Mucosa of gallbladder (tissue), 1 donor: ENCODE measurements around the gene ASB18. TPM values are rescaled to one million over a fixed set of nuclear protein-coding genes. Genes with fewer than 3 reads are reported as not detected.
"Not testable (repeated sequence)": the region's sequence is repeated elsewhere in the genome, so short reads cannot be mapped to it uniquely, and the experiment has no call there.

ENCODE experiments used
- DNase-seq: peaks from one replicate; pipeline ENCODE4 v3.0.0-alpha.2; 2020; ENCODE audit warnings: low spot score
- total RNA-seq: library from RNA; stranded (reverse); gene quantifications from one replicate; pipeline ENCODE4 v1.2.1, GENCODE V29; 2021
- donor health status: DM: no; HTN: no; CAD: no.

Gene ASB18
- total RNA-seq, 1 donor from 2014 or later: not detected

GRCh38 chr2:236286873-236287545 lies 22.8 kb upstream of the ASB18 start:
- no peak for DNase-seq

DNA sequence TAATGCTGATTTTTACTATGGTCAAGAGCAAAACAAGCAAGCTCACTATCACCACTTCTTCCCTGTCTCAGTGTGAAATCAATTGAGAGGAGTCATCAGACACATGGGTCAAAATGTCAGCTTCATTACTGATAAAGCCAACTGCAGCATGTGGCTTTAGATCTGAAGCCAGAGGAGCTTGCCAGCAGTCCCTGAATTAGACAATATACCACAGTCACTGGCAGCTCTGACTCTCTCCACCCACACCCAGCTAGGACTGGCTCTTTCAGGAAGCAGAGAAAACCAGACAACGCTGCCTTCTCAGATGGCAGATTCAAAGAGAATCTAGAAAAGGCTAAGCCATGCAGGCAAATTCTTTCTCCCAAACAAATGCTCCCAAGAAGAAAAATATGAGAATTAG lies 20.0 kb upstream of the ASB18 start:
- no peak for DNase-seq

- DNase-seq: no peak
Observed at GRCh38 chr2:236282406-236282805, 18.2 kb upstream of the ASB18 start.

- DNase-seq: no peak
Observed at GRCh38 chr2:236281423-236281822, 17.2 kb upstream of the ASB18 start.

GRCh38 chr2:236273126-236273525 lies 8.9 kb upstream of the ASB18 start:
- DNase-seq: no peak

GRCh38 chr2:236271851-236272250 lies 7.6 kb upstream of the ASB18 start:
- DNase-seq: no peak

DNA sequence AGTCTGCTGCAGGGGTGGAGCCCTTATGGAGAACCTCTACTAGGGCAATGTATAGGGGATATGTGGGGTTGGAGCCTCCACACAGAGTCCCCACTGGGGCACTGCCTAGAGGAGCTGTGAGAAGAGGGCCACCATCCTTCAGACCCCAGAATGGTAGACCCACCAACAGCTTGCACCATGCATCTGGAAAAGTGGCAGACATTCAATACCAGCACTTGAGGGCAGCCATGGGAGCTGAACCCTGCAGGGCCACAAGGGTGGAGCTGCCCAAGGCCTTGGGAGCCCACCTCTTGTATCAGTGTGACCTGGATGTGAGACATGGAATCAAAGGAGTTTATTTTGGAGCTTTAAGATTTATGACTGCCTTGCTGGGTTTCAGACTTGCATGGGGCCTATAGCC lies 5.7 kb upstream of the ASB18 start:
- DNase-seq: not testable (repeated sequence)

- no peak for DNase-seq
Observed at GRCh38 chr2:236265675-236266074, 1.5 kb upstream of the ASB18 start.

DNA sequence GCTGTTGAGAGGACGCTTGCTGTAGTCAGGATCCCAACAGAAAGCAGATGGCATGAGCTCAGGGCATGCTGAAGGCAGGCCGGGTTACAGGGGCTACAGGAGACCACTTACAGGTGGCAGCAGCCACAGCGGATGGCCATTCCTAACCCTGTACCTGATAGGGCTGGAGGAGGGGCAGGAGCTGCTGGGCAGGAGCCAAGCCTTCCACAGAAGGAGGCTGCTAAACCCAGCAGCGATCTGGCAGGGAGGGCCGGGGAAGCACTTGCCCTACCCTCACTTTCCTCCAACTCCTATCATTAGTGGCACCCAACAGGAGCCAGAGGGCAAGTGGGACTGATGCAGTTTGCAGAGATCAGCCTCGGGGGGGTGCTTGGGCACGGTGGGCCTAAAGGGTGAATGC lies 2.0 kb downstream of the ASB18 start:
- DNase-seq: no peak

DNA sequence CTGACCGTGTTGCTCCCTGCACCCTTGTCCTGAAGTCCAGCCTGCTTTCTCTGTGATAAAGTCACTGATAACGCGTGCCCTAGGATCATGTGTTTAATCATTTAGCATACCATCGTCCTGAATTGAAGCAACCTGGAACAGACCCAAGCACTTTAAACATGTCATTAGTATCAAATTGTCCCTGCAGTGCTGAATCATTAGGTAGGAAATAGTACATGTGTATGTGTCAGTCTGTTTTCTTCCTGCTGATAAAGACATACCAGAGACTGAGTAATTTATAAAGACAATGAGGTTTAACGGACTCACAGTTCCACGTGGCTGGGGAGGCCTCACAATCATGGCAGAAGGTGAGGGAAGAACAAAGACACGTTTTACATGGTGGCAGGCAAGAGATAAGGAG lies 2.8 kb downstream of the ASB18 start:
- no peak for DNase-seq

GRCh38 chr2:236259371-236259770 lies 4.8 kb downstream of the ASB18 start:
- DNase-seq: no peak

DNA sequence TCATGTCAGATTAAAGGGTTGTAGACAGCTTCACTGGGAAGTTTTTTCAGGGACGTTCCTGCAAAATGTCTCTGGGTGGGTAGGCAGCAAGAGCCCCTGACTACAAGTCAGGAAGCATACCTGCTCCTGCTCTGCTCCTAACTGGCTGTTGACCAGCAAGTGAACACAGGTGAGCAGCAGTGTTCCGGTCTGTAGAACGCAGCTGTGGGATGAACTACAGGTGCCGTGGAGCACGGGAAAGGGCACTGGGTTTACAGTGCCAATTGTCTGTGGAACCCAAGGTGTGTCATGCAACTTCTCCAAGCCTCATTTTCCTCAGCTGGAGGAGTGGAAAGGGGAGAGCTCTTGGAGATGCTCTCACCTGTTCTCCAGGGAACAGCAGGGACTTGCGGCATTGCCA lies 6.6 kb downstream of the ASB18 start:
- DNase-seq: no peak

- no peak for DNase-seq
Observed at GRCh38 chr2:236257136-236257535, 7.1 kb downstream of the ASB18 start.

DNA sequence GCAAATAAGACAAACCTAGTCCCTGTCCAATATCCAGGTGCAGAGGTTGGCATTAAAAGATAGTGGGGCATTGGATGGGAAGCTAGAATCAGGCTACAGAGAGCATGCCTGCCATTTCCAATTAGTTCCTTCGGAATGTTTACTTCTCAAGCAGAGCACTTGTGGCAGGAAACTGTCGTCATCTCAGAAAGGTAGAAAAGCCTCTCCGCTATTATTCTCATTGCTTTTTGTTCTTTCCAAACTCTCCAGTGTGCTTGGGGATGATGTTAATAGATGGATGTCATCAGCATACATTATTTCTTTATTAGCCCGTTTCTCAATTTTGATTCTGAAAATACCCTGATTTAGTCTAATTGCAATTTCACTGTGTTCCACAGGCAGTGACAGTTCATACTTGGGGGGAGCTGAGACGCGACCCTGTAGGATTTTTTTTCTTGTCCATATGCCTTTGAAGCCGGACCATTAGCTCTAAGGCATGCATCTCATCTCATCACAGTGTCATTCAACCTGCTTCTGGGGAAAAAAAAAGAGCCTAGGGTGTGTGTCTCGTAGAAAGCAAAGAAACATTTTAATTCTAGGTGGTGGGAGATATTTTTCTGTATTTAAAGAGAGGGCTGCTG lies 7.7 kb downstream of the ASB18 start:
- DNase-seq: no peak

GRCh38 chr2:236254674-236255073 lies 9.5 kb downstream of the ASB18 start:
- DNase-seq: no peak

DNA sequence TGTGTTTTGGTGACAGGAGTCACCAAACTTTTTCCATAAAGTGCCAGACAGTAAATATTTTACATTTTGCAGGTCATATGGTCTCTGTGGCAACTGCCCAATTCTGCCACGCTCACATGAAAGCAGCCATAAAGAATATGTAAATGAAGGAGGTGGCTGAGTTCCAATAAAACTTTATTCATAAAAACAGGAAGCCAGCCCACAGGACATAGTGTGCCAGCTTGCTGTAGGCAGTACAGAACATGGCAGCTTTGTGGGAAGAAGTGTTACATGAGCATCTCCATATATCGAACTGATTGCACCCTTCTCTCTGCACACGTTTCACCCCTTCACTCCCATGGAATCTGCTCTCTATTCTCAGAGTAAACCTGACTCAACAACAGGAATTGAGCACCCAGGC lies 10.2 kb downstream of the ASB18 start:
- no peak for DNase-seq

- DNase-seq: no peak
Observed at GRCh38 chr2:236252602-236253001, 11.6 kb downstream of the ASB18 start.

GRCh38 chr2:236250909-236251579 lies 13.2 kb downstream of the ASB18 start:
- no peak for DNase-seq

DNA sequence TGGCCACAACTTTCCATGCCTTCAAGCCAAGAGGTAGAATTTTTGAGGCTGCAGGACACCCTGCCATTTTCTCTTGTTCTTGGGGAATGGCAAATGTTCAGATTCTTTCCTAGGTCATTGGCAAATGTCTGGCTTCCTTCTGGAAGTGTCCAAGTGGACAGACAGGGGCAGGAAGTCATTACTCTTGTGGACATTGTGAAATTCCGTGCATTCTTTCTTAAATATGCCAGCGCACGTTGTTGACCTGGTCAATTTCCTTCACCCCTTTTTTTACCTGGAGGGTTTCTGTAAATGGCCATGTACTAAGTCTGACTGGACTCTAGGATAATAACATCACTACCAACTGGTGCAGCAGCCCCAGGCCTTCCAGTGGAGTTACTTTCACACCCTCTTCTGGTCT lies 13.9 kb downstream of the ASB18 start:
- DNase-seq: no peak

- DNase-seq: no peak
Observed at GRCh38 chr2:236249066-236249465, 15.1 kb downstream of the ASB18 start.

DNA sequence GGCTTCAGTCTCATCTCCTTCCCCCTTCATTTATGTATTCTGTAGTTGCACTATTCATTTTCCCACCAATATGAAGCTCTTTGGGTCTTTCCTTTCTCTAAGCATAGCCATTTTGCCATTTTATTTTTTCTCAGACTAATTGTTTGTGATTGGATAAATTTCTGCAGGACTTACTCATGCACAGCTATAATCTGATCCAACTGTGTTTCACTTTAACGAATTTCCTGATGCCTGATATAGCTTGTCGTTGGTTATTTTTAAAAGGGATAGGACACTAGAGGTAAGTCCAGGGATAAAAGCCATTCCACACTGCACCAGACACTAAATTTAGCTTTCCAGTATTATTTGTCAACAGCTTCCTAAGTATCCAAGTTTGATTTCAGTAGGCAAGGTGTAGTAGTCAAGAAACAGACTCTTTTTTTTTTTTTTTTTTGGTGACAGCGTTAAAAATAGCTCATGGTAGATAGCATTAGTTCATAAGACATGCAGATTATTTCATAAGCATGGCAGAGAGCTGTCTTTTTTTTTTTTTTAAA lies 17.4 kb downstream of the ASB18 start:
- DNase-seq: no peak

- DNase-seq: no peak
Observed at GRCh38 chr2:236244256-236244655, 19.9 kb downstream of the ASB18 start.

GRCh38 chr2:236242057-236242495 lies 22.1 kb downstream of the ASB18 start:
- no peak for DNase-seq
